GM23338 (cell line): ENCODE measurements around the gene PKLR.

Experiments used
- CREB1 ChIP-seq: fragments of 250-450 bp; sonication (Bioruptor Pico); IDR thresholded peaks from 2 replicates; pipeline ENCODE4 v1.5.0; 2020; ENCODE audit warnings: low read depth, mild to moderate bottlenecking, moderate library complexity
- CTCF ChIP-seq, 2 experiments: fragments of 200-600 bp in 1 of 2; sonication (generic) in 1 of 2; conservative IDR thresholded peaks; 2 replicates each; pipeline versions ENCODE4 v1.5.1 to v1.6.1; 2016 to 2017; ENCODE audit warnings: antibody characterized with exemption in 2 of 2, low read depth in 2 of 2, mild to moderate bottlenecking in 2 of 2, moderate library complexity in 1 of 2
- EZH2 ChIP-seq: fragments of 200-600 bp; sonication (generic); IDR thresholded peaks from one replicate; pipeline ENCODE4 v1.8.0; 2017; ENCODE audit warnings: antibody characterized with exemption, mild to moderate bottlenecking, low read depth; ENCODE audit not compliant: unreplicated experiment
- EZH2phosphoT487 ChIP-seq: fragments of 200-600 bp; sonication (generic); IDR thresholded peaks from one replicate; pipeline ENCODE4 v1.8.1; 2018; ENCODE audit warnings: antibody characterized with exemption; ENCODE audit not compliant: unreplicated experiment
- JUNB ChIP-seq: IDR thresholded peaks from one replicate; pipeline ENCODE4 v1.6.1; 2016; ENCODE audit warnings: antibody characterized with exemption; ENCODE audit not compliant: unreplicated experiment
- NANOG ChIP-seq: IDR thresholded peaks from 2 replicates; pipeline ENCODE4 v1.6.1; 2016; ENCODE audit warnings: antibody characterized with exemption, borderline replicate concordance
- POLR2AphosphoS5 ChIP-seq: IDR thresholded peaks from 2 replicates; pipeline ENCODE4 v1.6.1; 2016; ENCODE audit warnings: antibody characterized with exemption, low read depth
- REST ChIP-seq: IDR thresholded peaks from one replicate; pipeline ENCODE4 v1.6.1; 2018; ENCODE audit warnings: antibody characterized with exemption; ENCODE audit not compliant: unreplicated experiment
- STAT1 ChIP-seq: IDR thresholded peaks from one replicate; pipeline ENCODE4 v1.6.1; 2016; ENCODE audit warnings: antibody characterized with exemption; ENCODE audit not compliant: unreplicated experiment
- ZNF331 ChIP-seq: fragments of 250-450 bp; sonication (Bioruptor Pico); IDR thresholded peaks from 2 replicates; pipeline ENCODE4 v1.5.0; 2020; ENCODE audit warnings: low read depth, mild to moderate bottlenecking, moderate library complexity
- ZNF462 ChIP-seq: fragments of 250-450 bp; sonication (Bioruptor Pico); IDR thresholded peaks from 2 replicates; pipeline ENCODE4 v1.5.0; 2020; ENCODE audit warnings: mild to moderate bottlenecking, moderate library complexity

DNA sequence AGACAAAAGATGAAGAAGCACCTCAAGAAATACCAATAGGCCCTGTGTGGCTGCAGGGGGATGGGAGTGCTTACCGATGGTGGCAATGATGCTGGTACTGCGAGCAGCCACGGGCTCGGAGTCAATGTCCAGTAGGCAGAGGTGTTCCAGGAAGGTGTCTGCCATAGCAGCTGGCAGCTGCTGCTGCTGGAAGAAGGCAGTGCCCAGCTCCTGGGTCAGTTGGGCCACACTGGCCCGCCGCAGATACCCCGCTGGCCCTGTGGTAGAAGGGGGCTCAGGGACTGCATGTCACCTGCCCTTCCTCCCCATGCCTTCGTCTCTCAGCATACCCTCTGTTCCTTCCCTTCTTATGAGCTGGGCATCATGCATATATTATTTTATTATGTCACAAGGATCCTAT, 1.2 kb downstream of the PKLR start:
- TF ChIP-seq CTCF (conservative IDR thresholded peaks at IDR 0.05; ENCODE audit: low read depth in 2 of 2), result no peak
- no peak for TF ChIP-seq EZH2phosphoT487
- TF ChIP-seq EZH2, result no peak
- no peak for TF ChIP-seq NANOG
- TF ChIP-seq POLR2AphosphoS5, result no peak
- no peak for TF ChIP-seq ZNF331 (CRISPR knock-in tag)
- no peak for TF ChIP-seq REST
- no peak for TF ChIP-seq CREB1 (CRISPR knock-in tag)
- TF ChIP-seq ZNF462 (CRISPR knock-in tag), result no peak
- no peak for TF ChIP-seq JUNB
- TF ChIP-seq STAT1, result no peak
